HUES48 (cell line): ENCODE results near the gene DCAF6.

Source experiments
- H3K27ac ChIP-seq: one replicate; pipeline ENCODE4 v1.7.0; 2013; ENCODE audit warnings: low read depth, low read length, inconsistent platforms
- H3K27me3 ChIP-seq: 2 replicates; pipeline ENCODE4 v1.6.1; 2013; ENCODE audit warnings: mild to moderate bottlenecking, low read length; ENCODE audit not compliant: control insufficient read depth, insufficient read depth
- H3K36me3 ChIP-seq: 2 replicates; pipeline ENCODE4 v1.6.1; 2013; ENCODE audit warnings: low read length; ENCODE audit not compliant: control insufficient read depth, insufficient read depth
- H3K4me1 ChIP-seq: 2 replicates; pipeline ENCODE4 v1.6.1; 2013; ENCODE audit warnings: mild to moderate bottlenecking, low read length; ENCODE audit not compliant: control insufficient read depth, insufficient read depth
- H3K4me3 ChIP-seq: 2 replicates; pipeline ENCODE4 v1.5.1; 2013; ENCODE audit warnings: mild to moderate bottlenecking, low read depth, low read length
- H3K9ac ChIP-seq: 2 replicates; pipeline ENCODE4 v1.6.1; 2013; ENCODE audit warnings: mild to moderate bottlenecking, low read depth, low read length, moderate library complexity
- H3K9me3 ChIP-seq: 2 replicates; pipeline ENCODE4 v1.6.1; 2013; ENCODE audit warnings: low read length; ENCODE audit not compliant: control insufficient read depth, insufficient read depth

DCAF6 gene

DNA sequence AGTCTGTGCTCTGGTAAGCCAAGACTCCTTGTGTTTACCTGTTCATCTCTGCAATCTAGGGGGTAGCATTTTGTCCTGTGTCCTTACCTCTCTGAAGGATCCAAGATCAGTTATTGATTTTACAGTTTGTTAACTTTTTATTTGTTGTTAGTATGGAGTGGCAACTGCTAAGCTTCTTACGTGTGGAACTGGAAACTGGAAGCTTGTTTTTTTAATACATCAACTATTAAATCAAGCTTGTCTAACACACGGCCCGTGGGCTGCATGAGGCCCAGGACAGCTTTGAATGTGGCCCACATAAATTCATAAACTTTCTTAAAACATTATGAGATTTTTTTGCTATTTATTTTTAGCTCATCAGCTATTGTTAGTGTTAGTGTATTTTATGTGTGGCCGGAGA, 29.6 kb downstream of the DCAF6 start:
- Histone ChIP-seq H3K4me3 (no peak overlapping the region), H3K27me3 (no peaks in the 10 kb centered on the region), H3K36me3 (peaks cover 25% of the 10 kb centered on the region), H3K4me1 (peaks cover 4% of the 10 kb centered on the region; the same call in 1 of the 2 replicates), H3K9ac (no peak overlapping the region), H3K9me3 (no peaks in the 10 kb centered on the region), H3K27ac (no peak overlapping the region)

DNA sequence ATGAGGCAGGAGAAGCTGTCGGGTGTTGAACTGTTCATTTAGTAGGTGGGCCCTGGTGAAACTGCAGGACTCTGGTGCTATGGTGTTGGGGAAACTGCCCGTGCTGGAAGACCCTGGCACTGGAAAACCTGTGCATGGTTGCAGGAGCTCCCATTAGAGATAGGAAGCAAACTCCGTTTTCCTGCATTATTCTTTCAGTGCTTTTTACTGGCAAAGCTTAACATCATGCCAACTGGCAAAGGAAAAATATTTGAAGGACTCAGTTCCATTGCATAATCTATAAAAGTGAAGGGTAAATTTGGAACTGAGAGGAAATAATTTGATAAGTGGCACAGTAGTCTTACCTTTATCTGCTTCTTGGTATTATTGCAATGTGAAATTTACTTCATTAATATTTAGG, 32.1 kb downstream of the DCAF6 start:
- Histone ChIP-seq H3K27ac (no peak overlapping the region), H3K27me3 (no peaks in the 10 kb centered on the region), H3K4me3 (no peak overlapping the region), H3K9me3 (no peaks in the 10 kb centered on the region), H3K9ac (no peak overlapping the region), H3K36me3 (peaks cover 26% of the 10 kb centered on the region), H3K4me1 (peaks cover 4% of the 10 kb centered on the region; the same call in 1 of the 2 replicates)

DNA sequence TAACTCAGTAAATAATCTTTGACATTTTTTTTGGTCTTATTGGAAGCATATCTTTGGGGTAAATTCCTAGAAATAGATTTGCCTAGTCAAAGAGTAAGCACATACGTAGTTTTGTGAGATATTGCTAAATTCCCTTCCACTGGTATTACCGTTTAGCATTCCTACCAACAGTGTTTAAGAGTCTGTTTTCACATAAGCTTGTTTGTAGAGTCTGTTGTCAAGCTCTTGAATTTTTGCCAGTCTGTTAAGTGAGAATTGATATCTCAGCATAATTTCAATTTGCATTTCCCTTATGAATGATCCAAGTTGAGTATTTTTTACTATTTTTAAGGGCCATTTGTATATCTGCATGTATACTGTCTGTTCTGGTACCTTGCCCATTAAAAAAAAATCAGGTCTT, 37.3 kb downstream of the DCAF6 start:
- Histone ChIP-seq H3K9me3 (no peaks in the 10 kb centered on the region), H3K27me3 (no peaks in the 10 kb centered on the region), H3K4me3 (no peak overlapping the region), H3K9ac (no peak overlapping the region), H3K36me3 (peaks cover 25% of the 10 kb centered on the region), H3K4me1 (no peaks in the 10 kb centered on the region), H3K27ac (no peak overlapping the region)

DNA sequence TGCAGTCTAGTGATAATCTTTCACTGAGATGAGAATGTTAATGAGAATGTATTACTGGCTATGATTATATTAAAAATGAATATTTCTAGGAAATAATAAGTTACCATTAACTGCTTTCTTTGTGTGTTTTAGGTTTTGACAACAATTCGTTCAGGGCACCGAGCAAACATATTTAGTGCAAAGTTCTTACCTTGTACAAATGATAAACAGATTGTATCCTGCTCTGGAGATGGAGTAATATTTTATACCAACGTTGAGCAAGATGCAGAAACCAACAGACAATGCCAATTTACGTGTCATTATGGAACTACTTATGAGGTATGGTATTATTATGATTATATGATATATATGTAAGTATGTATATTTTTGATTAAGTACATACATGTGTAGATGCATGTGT, 38.2 kb downstream of the DCAF6 start:
- H3K27ac ChIP-seq: no peak overlapping the region
- no peak overlapping the region for H3K4me3 ChIP-seq
- H3K9me3 ChIP-seq: no peaks in the 10 kb centered on the region
- peaks cover 25% of the 10 kb centered on the region for H3K36me3 ChIP-seq
- H3K9ac ChIP-seq: no peak overlapping the region
- no peaks in the 10 kb centered on the region for H3K4me1 ChIP-seq
- H3K27me3 ChIP-seq: no peaks in the 10 kb centered on the region

DNA sequence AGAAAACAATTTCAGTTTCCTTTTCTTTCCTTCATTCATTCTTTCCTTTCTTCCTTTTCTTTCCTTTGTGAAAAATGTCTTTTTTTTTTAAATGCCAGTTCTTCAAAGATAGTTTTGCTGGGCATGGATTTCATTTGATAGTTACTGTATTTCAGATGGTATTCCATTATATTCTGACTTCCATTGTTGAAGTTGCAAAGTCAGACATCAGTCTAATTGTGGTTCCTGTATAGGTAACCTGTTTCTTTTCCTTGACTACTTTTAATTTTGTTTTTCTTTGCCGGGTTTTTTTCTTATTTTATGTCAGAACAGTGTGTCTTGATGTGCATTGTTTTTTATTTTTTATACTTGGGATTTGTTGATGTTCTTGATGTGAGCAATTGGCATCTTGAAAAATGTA, 40.8 kb downstream of the DCAF6 start:
- Histone ChIP-seq H3K27ac (no peak overlapping the region), H3K9me3 (no peaks in the 10 kb centered on the region), H3K36me3 (peaks cover 18% of the 10 kb centered on the region), H3K27me3 (no peaks in the 10 kb centered on the region), H3K4me1 (no peaks in the 10 kb centered on the region), H3K9ac (no peak overlapping the region), H3K4me3 (no peak overlapping the region)

DNA sequence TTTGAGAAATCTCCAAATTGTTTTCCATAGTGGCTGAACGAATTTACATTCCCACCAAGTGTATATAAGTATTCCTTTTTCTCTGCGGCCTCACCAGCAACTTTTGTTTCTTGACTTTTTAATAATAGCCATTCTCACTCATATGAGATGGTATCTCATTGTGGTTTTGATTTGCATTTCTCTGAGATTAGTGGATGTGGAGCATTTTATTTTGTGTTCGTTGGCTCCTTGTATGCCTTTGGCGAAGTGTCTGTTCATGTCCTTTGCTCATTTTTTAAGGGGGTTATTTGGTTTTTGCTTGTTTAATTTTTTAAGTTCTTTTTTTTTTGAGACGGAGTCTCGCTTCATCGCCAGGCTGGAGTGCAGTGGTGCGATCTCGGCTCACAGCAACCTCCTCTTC, 45.5 kb downstream of the DCAF6 start:
- H3K4me1 ChIP-seq: no peaks in the 10 kb centered on the region
- no peak overlapping the region for H3K27ac ChIP-seq
- H3K4me3 ChIP-seq: no peak overlapping the region
- no peaks in the 10 kb centered on the region for H3K27me3 ChIP-seq
- H3K36me3 ChIP-seq: no peaks in the 10 kb centered on the region
- H3K9ac ChIP-seq: no peak overlapping the region
- no peaks in the 10 kb centered on the region for H3K9me3 ChIP-seq

DNA sequence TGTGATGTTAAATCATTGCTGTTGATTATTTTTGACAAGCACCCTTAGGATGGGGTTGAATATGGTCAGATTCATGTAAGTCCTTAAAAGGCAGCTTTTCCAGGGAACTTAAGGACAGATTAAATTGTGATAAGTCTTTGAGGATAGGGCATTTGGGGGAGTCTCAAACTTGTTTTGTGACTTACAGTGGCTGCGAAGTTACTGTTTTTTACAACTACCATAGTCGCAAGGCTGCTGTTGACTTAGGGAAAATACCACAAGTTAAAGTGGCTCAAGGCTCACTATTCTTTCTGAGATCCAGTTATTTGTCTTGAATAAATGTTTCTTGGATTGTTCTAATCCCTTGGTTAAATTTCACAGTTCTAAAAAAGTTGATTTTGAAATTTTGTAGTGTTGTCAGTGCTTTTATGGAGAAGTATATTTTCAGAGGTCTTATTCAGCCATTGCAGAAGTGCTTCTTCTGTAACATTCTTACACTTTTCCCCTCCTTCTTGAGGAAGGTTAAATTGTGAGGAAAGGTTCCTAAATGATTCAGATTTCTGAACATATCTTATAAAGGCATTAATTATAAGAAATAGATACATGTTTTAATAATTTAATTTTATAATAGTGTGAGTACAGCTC, 47.4 kb downstream of the DCAF6 start:
- no peak overlapping the region for H3K4me3 ChIP-seq
- no peaks in the 10 kb centered on the region for H3K4me1 ChIP-seq
- H3K36me3 ChIP-seq: 0 out of 2 replicates have a peak, but pooled peaks cover 4% of the 10 kb centered on the region
- H3K27ac ChIP-seq: no peak overlapping the region
- no peak overlapping the region for H3K9ac ChIP-seq
- no peaks in the 10 kb centered on the region for H3K9me3 ChIP-seq
- H3K27me3 ChIP-seq: no peaks in the 10 kb centered on the region

DNA sequence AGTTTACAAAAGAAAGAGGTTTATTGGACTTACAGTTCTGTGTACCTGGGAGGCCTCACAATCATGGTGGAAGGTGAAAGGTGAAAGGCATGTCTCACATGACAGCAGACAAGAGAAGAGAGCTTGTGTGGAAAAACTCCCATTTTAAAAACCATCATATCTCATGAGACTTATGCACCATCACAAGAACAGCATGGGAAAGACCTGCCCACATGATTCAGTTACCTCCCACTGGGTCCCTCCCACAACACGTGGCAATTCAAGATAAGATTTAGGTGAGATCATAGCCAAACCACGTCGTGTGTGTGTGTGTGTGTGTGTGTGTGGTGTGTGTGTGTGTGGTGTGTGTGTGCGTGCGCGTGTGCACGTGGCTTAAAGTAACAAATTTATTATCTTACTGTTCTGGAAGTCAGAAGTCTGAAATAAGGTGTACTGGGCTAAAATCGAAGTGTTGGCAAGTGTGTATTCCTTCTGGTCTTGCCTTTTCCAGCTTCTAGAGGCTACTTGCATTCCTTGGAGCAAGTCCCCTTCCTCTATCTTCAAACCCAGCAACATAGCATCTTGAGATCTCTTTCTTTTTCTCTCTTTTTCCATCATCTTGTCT, 48.5 kb downstream of the DCAF6 start:
- Histone ChIP-seq H3K4me3 (no peak overlapping the region), H3K27ac (no peak overlapping the region), H3K36me3 (0 out of 2 replicates have a peak, but pooled peaks cover 4% of the 10 kb centered on the region), H3K9ac (no peak overlapping the region), H3K27me3 (no peaks in the 10 kb centered on the region), H3K9me3 (no peaks in the 10 kb centered on the region), H3K4me1 (no peaks in the 10 kb centered on the region)

DNA sequence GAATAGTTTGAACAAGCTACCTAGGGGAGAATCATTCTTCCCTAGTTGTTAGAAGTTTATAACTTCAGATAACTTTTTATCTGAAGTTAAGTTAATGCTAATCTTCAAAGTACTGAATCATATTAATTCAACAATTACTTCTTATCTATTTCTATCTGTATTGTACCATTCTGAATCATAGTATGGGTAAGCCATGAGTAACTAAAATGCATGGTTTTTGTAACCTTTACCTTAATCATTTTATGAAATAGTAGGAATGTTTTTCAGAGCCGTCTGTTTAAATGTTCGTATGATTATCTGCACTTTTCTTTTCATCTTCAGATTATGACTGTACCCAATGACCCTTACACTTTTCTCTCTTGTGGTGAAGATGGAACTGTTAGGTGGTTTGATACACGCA, 50.7 kb downstream of the DCAF6 start:
- H3K4me1 ChIP-seq: no peaks in the 10 kb centered on the region
- H3K27ac ChIP-seq: no peak overlapping the region
- H3K9ac ChIP-seq: no peak overlapping the region
- no peaks in the 10 kb centered on the region for H3K9me3 ChIP-seq
- H3K4me3 ChIP-seq: no peak overlapping the region
- H3K27me3 ChIP-seq: no peaks in the 10 kb centered on the region
- H3K36me3 ChIP-seq: peaks cover 18% of the 10 kb centered on the region

DNA sequence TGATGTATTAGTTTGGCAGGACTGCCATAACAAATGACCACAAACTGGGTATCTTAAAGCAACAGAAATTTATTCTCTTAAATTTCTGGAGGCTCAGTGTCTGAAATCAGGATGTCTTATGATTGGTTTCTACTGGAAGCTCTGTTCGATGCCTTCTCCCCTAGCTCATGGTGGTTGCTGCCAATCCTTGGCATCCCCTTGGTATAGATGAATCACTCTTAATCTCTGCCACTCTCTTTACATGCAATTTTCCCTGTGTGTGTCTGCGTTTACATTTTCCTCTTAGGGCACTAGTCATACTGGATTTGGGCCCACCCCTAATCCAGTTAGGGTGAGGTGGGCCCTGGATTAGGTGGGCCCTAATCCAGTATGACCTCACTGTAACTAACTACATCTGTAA, 55.1 kb downstream of the DCAF6 start:
- Histone ChIP-seq H3K36me3 (peaks cover 48% of the 10 kb centered on the region), H3K27ac (no peak overlapping the region), H3K9me3 (no peaks in the 10 kb centered on the region), H3K4me1 (no peaks in the 10 kb centered on the region), H3K4me3 (no peak overlapping the region), H3K9ac (no peak overlapping the region), H3K27me3 (no peaks in the 10 kb centered on the region)

DNA sequence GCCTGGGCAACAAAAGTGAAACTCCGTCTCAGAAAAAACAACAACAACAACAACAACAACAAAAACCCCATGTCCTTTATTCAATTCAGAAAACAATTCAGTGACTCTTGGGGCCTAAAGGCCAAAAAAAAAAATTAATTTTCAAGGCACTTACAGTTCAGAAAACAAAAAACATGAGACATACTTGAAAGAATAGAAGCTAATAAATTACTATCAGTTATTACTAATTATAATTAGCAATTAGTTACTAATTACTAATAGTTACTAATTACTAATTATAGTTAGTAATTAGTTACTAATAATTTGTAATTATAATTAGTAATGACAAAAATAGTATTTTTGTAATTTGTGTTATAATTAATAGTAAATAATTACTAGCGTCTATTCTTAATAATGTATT, 57.2 kb downstream of the DCAF6 start:
- Histone ChIP-seq H3K36me3 (peaks cover 46% of the 10 kb centered on the region), H3K4me1 (no peaks in the 10 kb centered on the region), H3K27ac (no peak overlapping the region), H3K9me3 (no peaks in the 10 kb centered on the region), H3K9ac (no peak overlapping the region), H3K4me3 (no peak overlapping the region), H3K27me3 (no peaks in the 10 kb centered on the region)
